ENCODE measurements around the gene AGO1. TPM values are rescaled to one million over a fixed set of nuclear protein-coding genes. Genes with fewer than 3 reads are reported as not detected.
"Not testable (repeated sequence)": the region's sequence is repeated elsewhere in the genome, so short reads cannot be mapped to it uniquely, and the experiment has no call there.

The AGO1 gene
- total RNA-seq, 1 donor from 2014 or later, result 17.9 TPM

DNA sequence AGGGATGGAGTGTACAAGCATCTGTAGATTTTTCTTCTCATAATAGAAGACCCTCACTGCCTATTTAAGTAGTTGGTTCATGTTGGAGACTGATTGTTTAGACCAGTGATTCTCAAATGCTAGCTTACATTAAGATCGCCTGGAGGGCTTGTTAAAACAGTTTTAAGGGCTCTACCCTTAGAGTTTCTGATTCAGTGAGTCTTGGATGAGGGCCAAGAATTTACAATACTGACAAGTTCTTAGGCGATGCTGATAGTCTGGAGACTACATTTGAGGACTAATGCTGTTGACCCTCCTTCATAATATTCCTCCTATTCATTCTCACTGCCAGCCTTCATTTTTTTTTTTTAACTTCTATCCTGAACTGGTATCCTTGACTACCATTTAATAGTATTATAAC is 32.7 kb downstream of the AGO1 start:
- DNase-seq (ENCODE audit: low read depth), result peak; percentile 56

DNA sequence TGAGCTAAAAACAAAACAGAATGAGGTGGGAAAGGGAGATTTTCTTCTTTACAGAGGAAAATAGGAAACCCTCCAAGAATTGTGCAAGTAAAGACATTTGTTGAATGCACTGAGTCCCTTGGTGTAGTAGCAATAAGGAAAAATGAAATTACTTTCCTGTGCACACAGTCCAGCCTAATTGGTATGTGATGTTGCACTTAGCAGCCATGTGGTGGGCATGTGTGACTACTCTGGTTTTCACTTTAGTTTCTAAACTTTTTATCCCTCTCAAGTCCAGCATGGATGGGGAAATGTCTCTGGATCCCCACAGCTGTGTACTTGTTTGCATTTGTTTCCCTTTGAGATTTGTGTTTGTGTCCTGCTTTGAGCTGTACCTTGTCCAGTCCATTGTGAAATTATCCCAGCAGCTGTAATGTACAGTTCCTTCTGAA is 40.8 kb downstream of the AGO1 start:
- DNase-seq (ENCODE audit: low read depth), result no peak

DNA sequence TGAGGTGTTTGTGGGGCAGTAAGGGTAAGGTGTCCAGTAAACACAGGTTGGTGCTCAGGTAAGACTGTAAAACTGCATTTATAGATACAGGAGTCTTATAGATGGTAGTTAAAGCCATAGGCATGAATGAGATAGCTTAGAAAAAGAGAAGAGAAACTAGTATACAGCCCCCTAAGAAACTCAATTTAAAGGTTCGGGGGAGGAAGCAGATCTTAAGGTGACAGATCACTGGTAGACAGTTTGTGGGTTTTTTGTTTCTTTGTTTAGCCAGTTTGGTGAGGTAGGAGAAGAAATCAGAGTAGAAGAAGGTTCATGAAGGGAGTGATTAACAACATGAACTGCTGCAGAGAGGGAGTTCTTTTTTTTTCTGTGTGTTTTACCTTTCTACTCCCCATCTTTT is 41.8 kb downstream of the AGO1 start:
- no peak for DNase-seq (ENCODE audit: low read depth)

GRCh38 chr1:35925741-35926140 is 42.7 kb downstream of the AGO1 start:
- DNase-seq (ENCODE audit: low read depth), result no peak

- DNase-seq (ENCODE audit: low read depth), result no peak
Measured at GRCh38 chr1:35927472-35927871, 44.5 kb downstream of the AGO1 start.

DNA sequence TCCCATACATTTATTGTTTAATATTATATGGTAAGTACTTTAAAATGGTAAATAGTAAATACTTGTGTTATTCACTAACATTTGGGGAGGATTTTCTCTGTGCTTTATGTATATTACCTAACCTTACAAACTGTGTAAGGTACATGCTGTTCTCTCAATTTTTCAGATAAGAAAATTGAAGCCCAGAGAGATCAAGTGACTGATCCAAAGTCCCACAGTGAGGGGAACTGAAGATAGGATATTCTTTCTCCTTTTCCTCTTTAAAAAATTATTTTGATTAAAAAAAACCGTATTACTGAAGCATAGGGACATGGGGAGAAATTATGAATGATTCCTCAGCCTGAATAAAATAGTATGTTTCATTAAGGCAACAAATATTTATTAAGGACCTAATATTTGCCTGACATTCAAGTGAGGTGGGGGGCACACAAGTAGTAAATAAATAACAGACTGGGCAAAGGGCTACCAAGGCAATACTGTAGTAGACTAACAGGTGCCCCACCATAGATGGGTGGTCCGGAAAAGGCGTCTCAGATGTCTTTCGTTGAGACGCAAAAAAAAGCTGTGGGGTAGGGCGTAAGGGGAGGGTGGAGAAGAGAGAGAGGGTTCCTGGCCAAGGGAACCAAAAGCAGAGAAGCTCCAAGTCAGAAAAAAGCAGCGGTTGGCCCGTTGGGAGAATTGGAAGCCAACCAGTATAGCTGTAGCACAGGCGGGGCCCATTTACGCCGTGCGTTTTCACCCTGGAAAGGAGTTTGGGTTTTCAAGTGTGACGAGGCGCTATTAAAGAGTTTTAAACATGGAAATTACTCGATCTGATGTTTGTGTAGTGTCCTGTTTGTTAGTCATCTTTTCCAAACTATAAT is 47.0 kb downstream of the AGO1 start:
- peak; percentile 30 for DNase-seq (ENCODE audit: low read depth)

GRCh38 chr1:35930593-35931445 is 47.8 kb downstream of the AGO1 start, which contains the start of gene AGO3:
Gene AGO3, plus strand, starts transcription at chr1:35931105. Its CDS starts 322 bp downstream, at chr1:35931427.
- peak; percentile 52 for DNase-seq (ENCODE audit: low read depth)

GRCh38 chr1:35931446-35932157 is 48.6 kb downstream of the AGO1 start:
- no peak for DNase-seq (ENCODE audit: low read depth)

- no peak for DNase-seq (ENCODE audit: low read depth)
Measured at GRCh38 chr1:35932158-35932636, 49.2 kb downstream of the AGO1 start.

DNA sequence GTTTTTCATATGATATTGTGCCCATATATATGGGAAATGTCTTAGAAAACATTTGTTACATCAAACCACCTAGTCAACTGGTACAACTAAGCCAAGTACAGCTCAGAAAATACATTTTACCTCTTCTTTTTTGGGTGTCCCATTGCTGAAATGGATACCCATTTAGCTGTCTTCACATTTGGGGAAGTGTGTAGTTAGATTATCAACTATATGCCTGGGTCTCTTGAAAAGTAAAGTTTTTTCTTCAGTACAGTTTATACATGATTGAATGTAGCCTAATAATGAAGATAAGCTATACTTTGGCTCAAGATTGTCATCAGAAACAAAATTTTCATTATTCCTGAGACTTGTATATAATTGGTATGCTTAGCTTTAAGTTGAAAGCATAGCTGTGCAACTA is 49.9 kb downstream of the AGO1 start:
- DNase-seq (ENCODE audit: low read depth), result no peak

DNA sequence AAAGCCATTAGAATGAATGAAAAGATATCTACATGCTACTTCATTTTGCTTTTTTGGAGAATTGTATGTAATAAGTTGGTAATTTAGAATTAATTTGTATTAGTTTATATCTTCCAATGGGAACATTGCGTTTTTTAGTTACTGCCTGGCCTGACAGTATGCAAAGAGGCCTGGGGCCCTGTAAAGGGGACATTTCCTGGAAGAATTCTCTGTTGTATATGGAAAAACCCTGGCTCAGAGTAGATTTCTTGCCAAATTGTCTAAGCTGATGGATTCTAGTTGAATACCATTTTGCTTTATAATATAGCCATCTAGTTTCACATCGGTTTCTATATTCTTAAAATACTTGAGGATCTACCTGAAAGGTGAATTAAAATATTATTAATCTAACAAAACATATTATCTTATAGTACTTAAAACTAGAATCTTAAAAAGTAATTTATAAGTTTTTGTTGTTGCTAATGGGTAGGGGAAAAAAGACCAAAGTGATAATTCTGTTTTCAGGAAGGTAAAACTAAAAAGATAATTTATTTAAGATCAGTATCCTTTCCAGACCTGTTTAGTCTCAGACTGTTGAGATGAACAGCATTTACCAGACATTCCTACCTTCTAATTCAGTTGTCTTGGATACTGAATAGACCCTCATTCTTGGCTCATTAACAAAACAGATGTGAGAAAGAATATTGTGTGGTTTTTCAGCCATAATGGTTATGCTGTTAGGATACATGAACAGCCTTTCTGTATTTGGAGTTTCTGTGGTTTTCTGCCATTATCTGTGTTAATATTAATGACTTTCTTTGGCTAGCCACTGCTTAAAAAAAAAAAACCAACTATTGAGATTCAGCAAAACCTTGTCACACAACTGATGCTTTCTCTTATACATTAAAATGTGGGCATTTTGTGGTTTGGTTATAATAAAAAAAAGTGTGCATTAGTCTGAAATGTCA is 52.7 kb downstream of the AGO1 start:
- DNase-seq (ENCODE audit: low read depth), result no peak

GRCh38 chr1:35936838-35937237 is 53.8 kb downstream of the AGO1 start:
- no peak for DNase-seq (ENCODE audit: low read depth)

DNA sequence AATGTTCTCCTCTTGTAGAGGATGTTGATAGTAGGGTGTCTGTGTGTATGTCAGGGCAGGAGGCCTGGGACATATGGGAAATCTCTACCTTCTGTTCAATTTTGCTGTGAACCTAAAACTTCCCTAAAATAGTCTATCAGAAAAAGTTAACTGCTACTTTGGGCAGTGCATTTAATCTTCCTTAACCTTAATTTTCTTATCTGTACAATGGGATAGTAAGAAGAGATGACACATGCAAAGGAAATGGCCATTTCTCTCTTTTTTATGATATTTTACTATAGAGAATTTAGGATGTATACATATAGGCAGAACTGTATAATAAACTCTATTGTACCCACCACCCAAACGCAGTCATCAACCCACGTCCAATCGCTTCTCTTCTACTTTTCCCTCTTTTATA is 56.5 kb downstream of the AGO1 start:
- DNase-seq (ENCODE audit: low read depth), result no peak

DNA sequence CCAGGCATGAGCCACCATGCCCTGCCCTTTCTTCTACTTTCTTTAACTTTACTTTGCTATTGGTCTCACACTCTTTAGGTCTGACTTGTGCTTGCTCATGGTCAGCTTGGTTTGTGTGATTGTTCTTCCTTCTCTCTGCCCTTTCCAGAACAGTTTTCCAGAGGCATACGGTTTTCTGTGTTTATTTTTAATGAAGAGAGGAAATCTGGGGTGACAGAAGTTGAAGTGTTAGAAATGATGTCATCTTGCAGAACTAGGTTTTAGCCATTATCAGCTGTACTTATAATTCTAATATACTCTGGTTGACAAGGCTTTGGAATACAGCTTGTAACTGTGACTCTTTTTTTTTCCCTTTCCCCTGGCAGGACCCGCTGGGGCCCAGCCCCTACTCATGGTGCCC is 62.3 kb downstream of the AGO1 start:
- no peak for DNase-seq (ENCODE audit: low read depth)

- no peak for DNase-seq (ENCODE audit: low read depth)
Measured at GRCh38 chr1:35947547-35947946, 64.5 kb downstream of the AGO1 start.

DNA sequence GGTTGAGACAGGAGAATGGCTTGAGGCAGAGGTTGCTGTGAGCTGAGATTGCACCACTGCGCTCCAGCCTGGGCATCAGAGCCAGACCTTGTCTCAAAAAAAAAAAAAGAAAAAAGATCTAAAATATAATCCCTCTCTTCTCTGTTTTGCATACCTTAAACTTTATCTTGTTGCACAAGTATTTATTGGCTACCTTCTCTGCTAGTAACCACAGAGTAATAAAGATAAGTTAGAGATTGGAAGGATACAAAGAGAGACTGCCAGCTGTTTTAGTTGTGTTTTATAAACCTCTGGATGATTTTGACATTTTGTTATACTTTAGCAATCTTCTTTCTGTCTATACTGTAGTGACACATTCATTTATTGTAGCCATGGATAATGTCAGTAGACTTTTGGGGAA is 75.5 kb downstream of the AGO1 start:
- DNase-seq (ENCODE audit: low read depth), result no peak

GRCh38 chr1:35959304-35959703 is 76.3 kb downstream of the AGO1 start:
- DNase-seq (ENCODE audit: low read depth), result no peak

DNA sequence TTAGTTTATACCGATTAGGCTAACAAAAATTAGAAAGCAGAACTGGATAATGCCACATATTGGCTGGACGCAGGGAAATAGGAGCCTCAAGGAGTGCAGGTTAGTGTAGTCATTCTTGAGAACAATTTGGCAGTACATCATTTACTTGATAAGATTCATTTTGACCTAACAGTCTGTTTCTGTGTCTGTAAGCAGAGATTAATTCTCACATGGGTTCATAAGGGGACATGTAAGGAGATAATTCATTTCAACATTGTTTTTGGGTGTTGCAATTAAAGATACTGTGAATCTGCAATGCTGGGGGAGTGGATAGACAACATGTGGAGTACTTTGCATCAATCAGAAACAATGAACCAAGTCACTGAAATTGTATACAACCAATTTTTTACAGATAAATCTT is 79.9 kb downstream of the AGO1 start:
- DNase-seq (ENCODE audit: low read depth), result no peak

DNA sequence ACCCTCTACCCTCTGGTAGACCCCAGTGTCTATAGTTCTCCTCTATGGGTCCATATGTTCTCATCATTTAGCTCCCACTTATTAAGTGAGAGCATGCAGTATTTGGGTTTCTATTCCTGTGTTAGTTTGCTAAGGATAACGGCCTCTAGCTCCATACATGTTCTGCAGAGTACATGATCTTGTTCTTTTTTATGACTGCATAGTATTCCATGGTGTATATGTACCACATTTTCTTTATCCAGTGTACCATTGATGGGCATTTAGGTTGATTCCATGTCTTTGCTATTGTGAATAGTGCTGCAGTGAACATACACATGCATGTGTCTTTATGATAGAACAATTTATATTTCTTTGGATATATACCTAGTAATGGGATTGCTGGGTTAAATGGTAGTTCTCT is 81.3 kb downstream of the AGO1 start:
- not testable (repeated sequence) for DNase-seq (ENCODE audit: low read depth)

GRCh38 chr1:35968396-35968795 is 85.4 kb downstream of the AGO1 start:
- DNase-seq (ENCODE audit: low read depth), result no peak

GRCh38 chr1:35971601-35972000 is 88.6 kb downstream of the AGO1 start:
- no peak for DNase-seq (ENCODE audit: low read depth)

Measured in renal cortical epithelial cell (primary cell).